OCI-LY1 (cell line): ENCODE data around the gene SHISA5.

Experiments used
- H2AFZ ChIP-seq: fragments of 200-600 bp; sonication (generic), shearing (Covaris generic); 2 replicates; pipeline ENCODE4 v1.6.0; 2014; ENCODE audit warnings: antibody characterized with exemption, mild to moderate bottlenecking, low read length
- H3F3A ChIP-seq: fragments of 200-600 bp; sonication (generic), shearing (Covaris generic); 2 replicates; pipeline ENCODE4 v1.6.0; 2014; ENCODE audit warnings: mild to moderate bottlenecking, antibody characterized with exemption, low read length, moderate library complexity; ENCODE audit not compliant: insufficient read depth
- H3K27ac ChIP-seq: fragments of 200-600 bp; sonication (generic); 2 replicates; pipeline ENCODE4 v1.5.1; 2014; ENCODE audit warnings: low read length, mixed run types, mild to moderate bottlenecking, low read depth; ENCODE audit not compliant: poor library complexity, severe bottlenecking
- H3K27me3 ChIP-seq: fragments of 200-600 bp; sonication (generic); 2 replicates; pipeline ENCODE4 v1.6.0; 2014; ENCODE audit warnings: antibody characterized with exemption, mild to moderate bottlenecking, low read length, moderate library complexity; ENCODE audit not compliant: insufficient read depth
- H3K36me3 ChIP-seq: fragments of 200-600 bp; sonication (generic); 2 replicates; pipeline ENCODE4 v1.6.1; 2014; ENCODE audit warnings: mild to moderate bottlenecking, antibody characterized with exemption, low read length, moderate library complexity, mixed read lengths; ENCODE audit not compliant: insufficient read depth
- H3K4me1 ChIP-seq: fragments of 200-600 bp; sonication (generic); 2 replicates; pipeline ENCODE4 v1.5.1; 2014; ENCODE audit warnings: mild to moderate bottlenecking, low read length, moderate library complexity; ENCODE audit not compliant: insufficient read depth, severe bottlenecking
- H3K4me2 ChIP-seq: fragments of 200-600 bp; sonication (generic), shearing (Covaris generic); 2 replicates; pipeline ENCODE4 v1.6.1; 2014; ENCODE audit warnings: low read length
- H3K4me3 ChIP-seq: fragments of 200-600 bp; sonication (generic); 2 replicates; pipeline ENCODE4 v1.5.1; 2014; ENCODE audit warnings: low read length, low read depth, mild to moderate bottlenecking, mixed read lengths; ENCODE audit not compliant: poor library complexity, severe bottlenecking
- H3K79me2 ChIP-seq: fragments of 200-600 bp; shearing (Covaris generic); 2 replicates; pipeline ENCODE4 v1.6.1; 2016; ENCODE audit warnings: mixed run types, low read length, mixed read lengths; ENCODE audit not compliant: insufficient read depth
- H3K9ac ChIP-seq: fragments of 200-600 bp; sonication (generic), shearing (Covaris generic); 2 replicates; pipeline ENCODE4 v1.6.1; 2014; ENCODE audit warnings: mild to moderate bottlenecking, low read length, mixed read lengths
- H3K9me2 ChIP-seq: fragments of 200-600 bp; sonication (generic), shearing (Covaris generic); 2 replicates; pipeline ENCODE4 v1.6.1; 2014; ENCODE audit warnings: low read depth, mild to moderate bottlenecking, low read length, mixed read lengths
- H3K9me3 ChIP-seq: fragments of 200-600 bp; shearing (Covaris generic); 2 replicates; pipeline ENCODE4 v1.6.1; 2014; ENCODE audit warnings: low read length, mixed read lengths
- H4K20me1 ChIP-seq: fragments of 200-600 bp; sonication (generic), shearing (Covaris generic); 2 replicates; pipeline ENCODE4 v1.6.0; 2016; ENCODE audit warnings: mild to moderate bottlenecking, low read length; ENCODE audit not compliant: insufficient read depth
- CTCF ChIP-seq: fragments of 200-600 bp; sonication (generic), shearing (Covaris generic); IDR thresholded peaks from 2 replicates; pipeline ENCODE4 v1.5.1; 2017; ENCODE audit warnings: mild to moderate bottlenecking, antibody characterized with exemption, low read length, moderate library complexity, mixed read lengths
- EZH2 ChIP-seq: fragments of 200-600 bp; sonication (generic), shearing (Covaris generic); IDR thresholded peaks from 2 replicates; pipeline ENCODE4 v1.8.0; 2017; ENCODE audit warnings: borderline replicate concordance, mixed run types, mild to moderate bottlenecking, antibody characterized with exemption, low read length, moderate library complexity, mixed read lengths

Gene SHISA5

GRCh38 chr3:48507256-48508061, 3.5 kb upstream of the SHISA5 start:
- no peak overlapping the region for H3K4me2 ChIP-seq
- no peak overlapping the region for H2AFZ ChIP-seq
- TF ChIP-seq CTCF (peak; percentile 95), EZH2 (no peak)

GRCh38 chr3:48505968-48506504, 2.1 kb upstream of the SHISA5 start:
- Histone ChIP-seq H3K27ac (no peak overlapping the region), H3K9me2 (no peaks in the 10 kb centered on the region), H3F3A (no peaks in the 10 kb centered on the region), H3K79me2 (no peaks in the 10 kb centered on the region), H3K27me3 (no peaks in the 10 kb centered on the region), H3K4me1 (peaks cover 14% of the 10 kb centered on the region), H3K4me2 (no peak overlapping the region), H3K4me3 (no peak overlapping the region), H3K9ac (no peak overlapping the region), H3K9me3 (no peaks in the 10 kb centered on the region), H2AFZ (no peak overlapping the region), H3K36me3 (no peaks in the 10 kb centered on the region), H4K20me1 (no peaks in the 10 kb centered on the region)
- TF ChIP-seq CTCF = no peak
- TF ChIP-seq EZH2 = no peak

More at GRCh38 chr3:48507256-48508061, 3.5 kb upstream of the SHISA5 start:
- H3K9ac ChIP-seq = no peak overlapping the region
- H3K9me3 ChIP-seq = no peaks in the 10 kb centered on the region
- H4K20me1 ChIP-seq = no peaks in the 10 kb centered on the region
- H3K4me3 ChIP-seq = no peak overlapping the region
- H3K4me1 ChIP-seq = peaks cover 14% of the 10 kb centered on the region
- no peaks in the 10 kb centered on the region for H3K9me2 ChIP-seq
- H3K36me3 ChIP-seq = no peaks in the 10 kb centered on the region
- no peaks in the 10 kb centered on the region for H3F3A ChIP-seq
- no peak overlapping the region for H3K27ac ChIP-seq
- H3K27me3 ChIP-seq = no peaks in the 10 kb centered on the region
- H3K79me2 ChIP-seq = no peaks in the 10 kb centered on the region

- Histone ChIP-seq H3K9me3 (no peaks in the 10 kb centered on the region), H3K9me2 (no peaks in the 10 kb centered on the region), H4K20me1 (no peaks in the 10 kb centered on the region), H3K4me3 (no peak overlapping the region), H3F3A (no peaks in the 10 kb centered on the region), H3K4me2 (no peak overlapping the region), H3K9ac (no peak overlapping the region), H2AFZ (no peak overlapping the region), H3K79me2 (no peaks in the 10 kb centered on the region), H3K36me3 (no peaks in the 10 kb centered on the region), H3K27me3 (no peaks in the 10 kb centered on the region), H3K4me1 (peaks cover 14% of the 10 kb centered on the region), H3K27ac (no peak overlapping the region)
- TF ChIP-seq CTCF = no peak
- TF ChIP-seq EZH2 = no peak
These were observed 1.2 kb upstream of the SHISA5 start for GRCh38 chr3:48505146-48505545.
